HG03039 (cell line): ENCODE measurements around the gene CDO1.
A peak's percentile ranks its signal among the peaks of the same experiment; 100 is the strongest.

ENCODE experiments used
- ATAC-seq: cut with Tn5 transposase; IDR thresholded peaks from one replicate; pipeline ENCODE4 v1.9.1; 2021; ENCODE audit warnings: mild to moderate bottlenecking, moderate library complexity; ENCODE audit not compliant: unreplicated experiment

Gene CDO1

GRCh38 chr5:115816226-115817081, at the start of gene CDO1:
Gene CDO1 (minus strand): TSS chr5:115816659. CDS start chr5:115816397, 262 bp downstream.
- ATAC-seq, result no peak

GRCh38 chr5:115859378-115859777, 42.9 kb upstream of the CDO1 start:
- ATAC-seq, result no peak

- ATAC-seq, result no peak
These were observed 41.9 kb upstream of the CDO1 start for GRCh38 chr5:115858396-115858795.

GRCh38 chr5:115857626-115858349, 41.3 kb upstream of the CDO1 start:
- no peak for ATAC-seq

GRCh38 chr5:115857057-115857479, 40.6 kb upstream of the CDO1 start:
- no peak for ATAC-seq

- no peak for ATAC-seq
These were observed 39.5 kb upstream of the CDO1 start for GRCh38 chr5:115855959-115856358.

- no peak for ATAC-seq
These were observed 37.7 kb upstream of the CDO1 start for GRCh38 chr5:115854139-115854538.

- no peak for ATAC-seq
These were observed 34.4 kb upstream of the CDO1 start for GRCh38 chr5:115850744-115851416.

GRCh38 chr5:115849258-115849798, 32.9 kb upstream of the CDO1 start:
- no peak for ATAC-seq

GRCh38 chr5:115847290-115847689, 30.8 kb upstream of the CDO1 start:
- no peak for ATAC-seq

GRCh38 chr5:115844321-115844817, 27.9 kb upstream of the CDO1 start:
- no peak for ATAC-seq

- ATAC-seq, result no peak
These were observed 27.1 kb upstream of the CDO1 start for GRCh38 chr5:115843444-115844130.

GRCh38 chr5:115842952-115843351, 26.5 kb upstream of the CDO1 start:
- no peak for ATAC-seq

- ATAC-seq, result peak; percentile 28
These were observed 25.9 kb upstream of the CDO1 start for GRCh38 chr5:115842089-115842935.

- peak; percentile 85 for ATAC-seq
These were observed 25.1 kb upstream of the CDO1 start, which contains the start of the genes AP3S1 and ATG12 for GRCh38 chr5:115841382-115842088. Gene AP3S1 (plus strand): TSS chr5:115841935. CDS start chr5:115842038, 103 bp downstream. Gene ATG12 (minus strand): TSS chr5:115841565. CDS start chr5:115841552, 13 bp downstream.

GRCh38 chr5:115840873-115841272, 24.4 kb upstream of the CDO1 start:
- no peak for ATAC-seq

- ATAC-seq, result no peak
These were observed 22.5 kb upstream of the CDO1 start for GRCh38 chr5:115838885-115839518.

- no peak for ATAC-seq
These were observed 19.0 kb upstream of the CDO1 start for GRCh38 chr5:115835481-115835880.
